GM04504 (cell line): ENCODE results near the gene DYRK3.
A peak's percentile ranks its signal among the peaks of the same experiment; 100 is the strongest.
"Not testable (repeated sequence)": the region's sequence is repeated elsewhere in the genome, so short reads cannot be mapped to it uniquely, and the experiment has no call there.

Experiments
- DNase-seq: peaks from one replicate; pipeline ENCODE4 v3.0.0-alpha.2; 2012; ENCODE audit warnings: low read depth

DYRK3 gene

DNA sequence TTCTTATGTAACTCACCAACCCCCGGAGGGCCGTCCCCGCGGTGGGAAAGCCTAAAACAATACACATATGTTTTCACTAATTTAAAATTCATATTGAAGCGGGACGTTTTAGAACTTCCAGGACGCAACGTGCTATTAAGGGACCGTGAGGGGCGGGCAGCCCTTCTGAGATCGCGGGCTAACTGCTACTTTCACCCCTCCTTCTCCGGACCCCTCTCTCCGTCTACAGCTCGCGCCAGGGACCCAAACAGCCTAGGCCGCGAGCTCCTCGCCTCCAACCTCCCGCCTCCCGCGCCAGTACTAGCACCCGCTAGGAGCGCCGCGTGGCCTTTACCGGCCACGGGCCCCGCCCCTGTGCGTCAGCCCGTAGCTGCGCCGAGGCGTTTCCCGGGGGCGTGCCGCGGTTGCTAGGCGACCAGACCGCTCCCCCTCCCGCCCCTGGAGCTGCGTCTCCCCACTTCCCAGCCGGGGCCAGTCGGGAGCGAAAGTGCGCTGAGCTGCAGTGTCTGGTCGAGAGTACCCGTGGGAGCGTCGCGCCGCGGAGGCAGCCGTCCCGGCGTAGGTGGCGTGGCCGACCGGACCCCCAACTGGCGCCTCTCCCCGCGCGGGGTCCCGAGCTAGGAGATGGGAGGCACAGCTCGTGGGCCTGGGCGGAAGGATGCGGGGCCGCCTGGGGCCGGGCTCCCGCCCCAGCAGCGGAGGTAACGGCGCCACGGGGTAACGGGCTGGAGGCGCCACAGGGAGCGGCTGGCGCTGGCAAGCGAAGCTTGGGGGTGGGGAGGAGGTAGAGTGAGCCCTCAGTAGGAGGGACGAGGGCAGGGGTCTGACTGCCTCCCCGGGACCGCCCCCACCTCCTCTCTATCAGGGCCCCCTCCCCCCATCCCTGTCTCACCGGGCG lies at the start of gene DYRK3:
TSS of gene DYRK3 (plus strand) at position 457 of the 898 bp plus-strand sequence. CDS start at position 625, 168 bp downstream.
- peak; percentile 90 for DNase-seq

DNA sequence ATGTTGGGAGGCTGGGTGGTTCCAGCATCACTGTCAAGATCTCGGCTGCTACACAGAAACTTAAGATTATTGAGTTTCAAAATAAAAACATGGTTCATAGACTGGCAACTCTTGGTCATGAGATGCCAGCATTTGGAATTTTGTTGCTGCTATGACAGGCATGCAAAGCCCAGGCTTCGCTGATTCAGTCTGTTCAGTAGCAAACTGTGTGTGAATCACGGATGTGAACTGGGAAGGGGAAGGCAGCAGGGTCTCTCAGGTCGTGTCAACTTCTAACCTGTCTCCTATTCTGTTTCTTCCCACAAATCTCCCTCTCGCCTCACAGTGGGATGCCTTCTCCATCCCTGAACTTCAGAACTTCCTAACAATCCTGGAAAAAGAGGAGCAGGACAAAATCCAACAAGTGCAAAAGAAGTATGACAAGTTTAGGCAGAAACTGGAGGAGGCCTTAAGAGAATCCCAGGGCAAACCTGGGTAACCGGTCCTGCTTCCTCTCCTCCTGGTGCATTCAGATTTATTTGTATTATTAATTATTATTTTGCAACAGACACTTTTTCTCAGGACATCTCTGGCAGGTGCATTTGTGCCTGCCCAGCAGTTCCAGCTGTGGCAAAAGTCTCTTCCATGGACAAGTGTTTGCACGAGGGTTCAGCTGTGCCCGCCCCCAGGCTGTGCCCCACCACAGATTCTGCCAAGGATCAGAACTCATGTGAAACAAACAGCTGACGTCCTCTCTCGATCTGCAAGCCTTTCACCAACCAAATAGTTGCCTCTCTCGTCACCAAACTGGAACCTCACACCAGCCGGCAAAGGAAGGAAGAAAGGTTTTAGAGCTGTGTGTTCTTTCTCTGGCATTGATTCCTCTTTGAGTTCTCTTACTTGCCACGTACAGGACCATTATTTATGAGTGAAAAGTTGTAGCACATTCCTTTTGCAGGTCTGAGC lies 48.6 kb upstream of the DYRK3 start:
- no peak for DNase-seq

- DNase-seq: no peak
Observed at GRCh38 chr1:206587904-206588303, 47.4 kb upstream of the DYRK3 start.

DNA sequence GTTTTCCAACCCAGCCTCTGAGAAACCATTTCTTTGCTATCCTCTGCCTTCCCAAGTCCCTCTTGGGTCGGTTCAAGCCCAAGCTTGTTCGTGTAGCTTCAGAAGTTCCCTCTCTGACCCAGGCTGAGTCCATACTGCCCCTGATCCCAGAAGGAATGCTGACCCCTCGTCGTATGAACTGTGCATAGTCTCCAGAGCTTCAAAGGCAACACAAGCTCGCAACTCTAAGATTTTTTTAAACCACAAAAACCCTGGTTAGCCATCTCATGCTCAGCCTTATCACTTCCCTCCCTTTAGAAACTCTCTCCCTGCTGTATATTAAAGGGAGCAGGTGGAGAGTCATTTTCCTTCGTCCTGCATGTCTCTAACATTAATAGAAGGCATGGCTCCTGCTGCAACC lies 46.8 kb upstream of the DYRK3 start:
- no peak for DNase-seq

- DNase-seq: peak; percentile 80
Observed at GRCh38 chr1:206589206-206589605, 46.1 kb upstream of the DYRK3 start.

- no peak for DNase-seq
Observed at GRCh38 chr1:206590025-206590758, 45.1 kb upstream of the DYRK3 start.

GRCh38 chr1:206591226-206591625 lies 44.1 kb upstream of the DYRK3 start:
- no peak for DNase-seq

DNA sequence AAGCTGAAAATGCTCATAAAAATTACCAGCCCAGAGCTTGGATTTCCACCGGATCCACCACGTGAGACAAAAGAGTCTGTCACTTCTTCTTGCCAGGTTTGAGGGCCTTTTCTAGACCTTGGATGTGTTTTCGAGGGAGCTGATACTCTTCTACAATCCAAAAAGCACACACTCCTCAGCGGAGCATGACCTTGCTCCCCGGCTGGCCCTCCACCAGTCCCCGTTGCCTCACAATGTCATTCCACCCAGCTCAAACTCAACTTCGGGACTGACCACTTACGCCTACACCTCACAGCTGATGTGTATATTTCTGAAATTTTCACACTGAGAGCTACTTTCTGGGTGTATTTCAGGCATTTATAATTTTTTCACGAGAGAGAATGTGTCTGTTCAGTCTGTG lies 43.6 kb upstream of the DYRK3 start:
- no peak for DNase-seq

DNA sequence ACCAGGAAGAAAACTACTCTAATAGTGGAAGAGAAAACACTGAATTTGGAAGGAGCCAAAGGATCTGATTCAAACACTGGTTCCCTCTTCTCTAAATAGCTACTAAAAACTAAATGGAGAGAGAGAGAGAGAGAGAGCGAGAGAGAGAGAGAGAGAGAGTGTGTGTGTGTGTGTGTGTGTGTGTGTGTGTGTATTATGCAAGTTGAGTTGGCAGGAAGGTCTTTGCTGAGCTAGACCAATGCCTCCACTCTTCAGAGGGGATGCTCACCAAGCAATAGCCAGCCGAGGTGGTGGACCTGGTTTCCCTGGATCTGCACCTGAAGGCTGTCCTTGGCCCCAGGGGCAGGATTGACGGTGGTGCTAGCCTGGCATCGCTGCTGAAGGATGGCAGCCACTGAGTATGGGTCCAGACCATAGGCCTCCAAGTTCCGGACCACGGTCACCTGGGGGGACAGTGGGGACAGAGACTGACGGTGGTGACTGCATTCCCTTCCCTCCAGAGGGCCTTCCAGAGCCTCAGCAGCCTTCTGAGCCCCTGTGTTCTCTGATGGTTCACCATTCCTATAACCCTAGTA lies 41.9 kb upstream of the DYRK3 start:
- no peak for DNase-seq

DNA sequence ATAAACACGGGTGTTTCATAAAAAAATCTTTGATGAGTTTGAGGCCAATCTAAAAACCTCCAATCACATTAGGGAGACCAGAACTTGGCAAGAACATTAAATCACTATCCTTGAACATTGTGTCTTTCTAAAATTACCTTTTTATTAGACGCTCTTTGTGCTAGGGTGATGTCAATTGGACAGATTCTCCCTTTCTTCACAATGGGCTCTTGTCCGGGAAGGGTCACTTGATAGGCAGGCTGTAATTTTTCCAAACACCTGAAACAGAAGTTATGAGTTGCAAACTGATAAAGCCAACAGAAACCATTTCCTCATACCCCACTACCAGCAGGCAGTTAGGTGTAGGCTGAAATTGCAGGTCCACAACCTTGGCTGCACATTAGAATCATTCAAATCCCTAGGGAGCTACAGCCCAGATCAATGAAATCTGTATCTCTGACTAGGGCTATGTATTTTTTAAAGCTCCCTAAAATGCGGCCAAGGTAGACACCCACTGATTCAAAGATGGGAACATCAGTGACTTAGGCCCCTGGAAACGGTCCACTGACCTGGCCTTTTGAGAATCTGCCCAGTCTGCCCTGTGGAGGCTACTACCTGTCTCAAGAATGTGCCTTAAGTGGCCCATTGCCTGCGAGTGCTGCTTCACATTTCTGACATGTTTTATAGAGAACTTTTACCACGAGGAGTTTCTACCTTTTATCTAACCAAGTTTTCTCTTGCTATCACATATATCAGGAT lies 39.6 kb upstream of the DYRK3 start:
- DNase-seq: no peak

DNA sequence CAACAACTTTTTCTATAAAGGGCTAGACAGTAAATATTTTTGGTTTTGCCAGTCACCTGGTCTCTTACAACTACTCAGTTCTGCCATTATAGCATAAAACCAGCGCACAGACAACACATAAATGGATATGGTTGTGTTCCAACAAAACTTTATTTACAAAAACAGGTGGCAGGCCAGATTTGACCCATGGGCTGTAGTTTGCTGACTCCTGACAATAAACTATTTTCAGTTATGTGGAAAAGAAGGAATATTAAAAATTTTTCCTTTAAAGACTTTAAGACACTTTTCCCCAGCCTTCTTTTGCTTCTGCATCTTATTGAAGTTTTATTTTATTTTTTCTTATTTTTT lies 39.0 kb upstream of the DYRK3 start:
- DNase-seq: no peak

DNA sequence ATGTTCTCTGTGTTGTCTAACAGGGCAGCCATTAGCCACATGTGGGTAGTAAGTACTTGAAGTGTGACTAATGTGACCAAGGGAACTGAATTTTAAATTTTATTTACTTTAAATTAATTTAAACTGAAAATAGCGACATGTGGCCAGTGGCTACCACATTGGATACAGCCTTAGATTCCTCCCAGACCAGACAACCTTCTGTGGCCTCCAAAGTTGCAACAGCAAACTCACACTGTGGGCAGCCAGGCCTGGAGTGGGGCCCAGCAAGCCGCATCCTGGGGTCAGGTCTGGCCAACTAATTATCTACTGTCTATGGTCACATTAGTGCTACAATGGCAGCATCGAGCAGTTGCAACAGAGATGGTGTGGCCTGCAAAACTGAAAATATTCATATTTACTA lies 34.8 kb upstream of the DYRK3 start:
- DNase-seq: no peak

DNA sequence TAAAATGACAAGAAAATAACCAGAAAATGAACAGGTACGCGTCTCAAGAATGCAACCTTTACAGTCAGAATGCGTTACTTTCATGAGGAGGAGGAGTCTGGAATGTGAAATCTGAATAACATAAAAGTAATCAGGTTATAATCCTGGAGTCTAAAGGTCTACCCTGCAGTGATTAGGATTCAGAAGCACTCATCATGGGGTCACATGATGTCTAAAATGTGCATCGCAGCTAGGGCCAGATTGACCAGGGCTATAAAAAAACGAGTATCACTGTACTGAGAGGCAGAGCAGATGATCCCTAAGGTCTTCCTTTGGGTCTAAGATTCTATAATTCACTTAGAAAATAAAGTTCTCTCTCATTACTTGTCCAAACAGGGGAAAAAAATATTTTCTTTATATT lies 30.5 kb upstream of the DYRK3 start:
- DNase-seq: no peak

DNA sequence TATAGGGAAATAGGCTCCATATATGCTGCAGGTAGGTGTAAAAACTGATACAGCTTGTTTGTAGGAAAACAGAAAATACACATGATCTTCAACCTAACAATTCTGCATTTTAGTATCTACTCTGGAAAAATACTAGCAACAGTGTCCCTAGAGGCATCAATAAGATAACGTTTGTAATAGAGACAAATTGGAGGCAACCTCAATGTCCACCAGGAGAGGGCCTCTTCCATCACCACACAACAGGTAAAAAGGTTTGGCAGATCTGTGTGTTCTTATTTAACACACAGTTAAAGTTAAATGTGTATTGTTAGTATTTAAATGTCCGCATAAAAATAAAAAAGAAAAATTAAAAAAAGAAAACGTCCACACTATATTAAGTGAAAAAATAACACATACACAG lies 28.5 kb upstream of the DYRK3 start:
- no peak for DNase-seq

DNA sequence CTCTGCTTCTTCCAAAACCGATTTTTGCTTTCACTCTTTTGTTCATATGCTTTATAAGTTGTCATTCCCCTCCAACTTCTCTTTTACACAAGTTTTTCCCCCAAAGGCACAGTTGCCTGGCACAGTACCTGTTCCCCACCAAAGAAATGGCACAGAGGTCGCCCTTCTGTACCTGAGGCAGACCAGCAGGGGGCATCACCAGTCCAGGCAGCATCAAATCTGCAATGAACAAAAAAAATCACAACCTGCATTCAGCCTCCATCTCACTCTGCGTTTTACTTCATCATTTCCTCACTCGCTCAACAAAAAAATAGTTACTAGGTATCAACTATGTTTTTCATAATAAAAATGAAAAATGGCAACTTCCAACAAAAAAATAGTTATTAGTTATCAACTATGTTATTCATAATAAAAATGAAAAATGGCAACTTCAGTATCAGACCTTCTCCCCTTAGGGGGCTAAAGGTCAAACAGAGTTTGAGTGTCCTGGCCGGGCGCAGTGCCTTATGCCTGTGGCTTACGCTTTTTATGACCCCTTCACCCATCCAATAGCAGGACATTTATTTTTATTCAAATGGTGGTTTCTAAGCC lies 27.1 kb upstream of the DYRK3 start:
- no peak for DNase-seq

DNA sequence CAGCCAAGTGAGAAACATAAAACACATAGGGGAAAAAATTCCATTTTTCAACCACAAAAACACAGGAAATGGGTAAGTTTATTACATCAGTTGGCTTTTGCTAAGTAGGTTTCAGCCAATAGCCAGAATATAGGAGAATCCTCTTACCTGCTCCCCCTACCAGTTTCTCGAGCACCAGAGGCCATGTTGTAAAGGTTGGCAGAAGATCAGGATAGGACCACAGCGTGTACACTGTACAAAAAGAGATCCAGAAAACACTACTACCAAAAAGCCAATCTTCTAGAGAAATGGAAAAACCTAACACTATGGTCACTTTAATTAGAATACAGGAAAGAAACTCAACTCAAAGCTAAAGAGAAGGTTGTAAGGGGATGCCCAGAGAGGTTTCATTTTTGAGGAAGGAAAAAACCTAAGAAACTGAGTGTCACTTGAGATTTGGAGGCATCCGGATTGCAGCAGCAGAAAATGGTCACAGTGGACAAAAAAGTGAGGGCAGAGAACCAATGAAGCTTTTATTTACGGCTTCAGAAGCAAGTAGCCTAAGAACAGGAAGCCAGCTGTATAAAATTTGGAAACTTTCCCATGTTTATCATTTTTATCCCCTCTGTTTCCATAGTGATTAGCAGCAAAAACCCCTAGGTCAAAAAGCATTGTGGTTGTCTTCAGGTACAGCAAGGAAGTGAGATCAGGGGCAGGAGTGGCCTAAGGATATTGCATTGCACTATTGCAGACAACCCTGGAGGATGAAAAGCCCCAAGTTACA lies 25.9 kb upstream of the DYRK3 start:
- DNase-seq: no peak

GRCh38 chr1:206612129-206612876 lies 23.0 kb upstream of the DYRK3 start, which contains the start of gene EIF2D:
Gene EIF2D, minus strand, starts transcription at chr1:206612465. Its CDS starts 123 bp downstream, at chr1:206612342.
- peak; percentile 89 for DNase-seq

DNA sequence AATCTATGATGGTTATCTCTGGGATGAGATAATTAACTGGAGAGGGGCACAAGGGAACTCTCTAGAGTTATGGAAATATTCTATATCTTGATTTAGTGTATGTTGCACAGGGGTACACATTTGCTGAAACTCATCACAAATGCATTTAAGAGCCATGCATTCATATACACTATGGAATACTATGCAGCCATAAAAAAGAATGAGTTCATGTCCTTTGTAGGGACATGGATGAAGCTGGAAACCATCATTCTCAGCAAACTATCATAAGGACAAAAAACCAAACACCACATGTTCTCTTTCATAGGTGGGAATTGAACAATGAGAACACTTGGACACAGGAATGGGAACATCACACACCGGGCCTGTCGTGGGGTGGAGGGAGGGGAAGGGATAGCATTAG lies 8.9 kb upstream of the DYRK3 start:
- DNase-seq: not testable (repeated sequence)

DNA sequence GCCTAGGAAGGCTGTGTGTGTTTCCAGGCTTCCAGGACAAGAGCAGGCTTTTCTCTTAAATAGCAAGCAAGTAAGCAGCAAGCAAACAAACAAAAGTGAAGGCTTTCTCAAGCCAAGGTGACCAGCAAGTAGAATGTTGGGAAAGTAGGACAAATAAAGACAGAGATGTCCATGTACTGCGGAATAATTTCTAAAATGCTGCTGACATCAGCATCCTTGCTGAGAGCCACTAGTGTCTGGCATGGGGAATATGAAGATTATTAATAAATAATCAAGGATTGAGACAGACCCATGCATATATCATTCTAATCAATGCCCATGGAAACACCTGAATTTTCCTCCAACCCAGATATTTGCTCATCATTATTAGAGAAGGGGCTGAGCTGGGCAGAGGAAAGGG lies 6.4 kb upstream of the DYRK3 start:
- no peak for DNase-seq
